GM10248 (cell line): ENCODE results near the gene ETF1.
"Not testable (repeated sequence)": the region's sequence is repeated elsewhere in the genome, so short reads cannot be mapped to it uniquely, and the experiment has no call there.

Source experiments
- CTCF ChIA-PET: fragments of 300-600 bp; sonication (Branson Sonifier 250); formaldehyde crosslinking; extraction: SDS; loops from one replicate; lab custom pipeline; 2021; ENCODE audit warnings: antibody characterized with exemption; lab: Yijun Ruan, JAX
- POLR2A ChIA-PET: fragments of 350-650 bp; sonication (Branson Sonifier 250); formaldehyde crosslinking; extraction: SDS; loops from one replicate; lab custom pipeline; 2020; ENCODE audit warnings: antibody characterized with exemption; lab: Yijun Ruan, JAX
- DNase-seq: peaks from one replicate; pipeline ENCODE4 v3.0.0; 2012; ENCODE audit errors: extremely low spot score
- TF ChIP-seq, protein P1 (sequence below): IDR thresholded peaks from 2 replicates; pipeline ENCODE4 v1.5.1; 2012; ENCODE audit warnings: mild to moderate bottlenecking, low read depth; ENCODE audit errors: extremely low read depth, missing control alignments, control extremely low read depth

ETF1 gene

DNA sequence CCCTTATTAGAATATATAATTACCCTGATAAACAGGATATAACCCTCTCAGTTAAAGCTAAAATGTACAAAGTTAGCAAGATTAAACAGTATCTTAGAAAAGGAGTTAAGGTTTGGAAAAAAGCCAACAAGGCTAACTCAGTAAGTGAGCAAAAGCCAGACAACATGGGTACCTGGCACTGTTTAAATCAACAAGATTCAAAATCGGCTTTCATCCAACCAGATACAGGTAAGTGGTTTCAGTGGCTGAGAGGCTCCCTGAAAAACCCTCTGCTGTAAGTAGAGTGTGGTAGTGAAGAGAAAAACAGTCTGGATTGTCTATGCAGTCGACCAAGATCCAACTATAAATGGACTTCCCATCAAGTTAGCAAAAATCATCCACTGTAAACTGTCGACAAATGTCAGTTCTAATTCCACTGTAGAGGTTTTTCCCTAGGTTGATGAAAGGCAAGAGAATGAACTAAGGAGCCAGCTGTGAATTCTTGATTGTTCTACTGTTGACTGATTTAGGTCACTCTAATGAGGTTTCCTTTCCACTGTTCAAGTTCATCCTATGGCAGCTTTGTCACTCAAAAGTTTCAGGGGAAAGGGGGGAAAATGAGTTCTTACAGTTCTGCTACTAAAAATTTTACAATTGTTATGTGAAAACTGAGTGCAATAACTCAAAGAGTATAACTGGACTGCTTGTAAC is 27.3 kb downstream of the ETF1 start:
- POLR2A ChIA-PET = no interaction called here
- CTCF ChIA-PET = interaction anchor here (1.3 to 7.6 kb wide), 4 partner anchors 10 to 164 kb away, joined by 3 to 53 read pairs (median 6); no protein-coding TSS in a partner anchor
- DNase-seq = no peak

DNA sequence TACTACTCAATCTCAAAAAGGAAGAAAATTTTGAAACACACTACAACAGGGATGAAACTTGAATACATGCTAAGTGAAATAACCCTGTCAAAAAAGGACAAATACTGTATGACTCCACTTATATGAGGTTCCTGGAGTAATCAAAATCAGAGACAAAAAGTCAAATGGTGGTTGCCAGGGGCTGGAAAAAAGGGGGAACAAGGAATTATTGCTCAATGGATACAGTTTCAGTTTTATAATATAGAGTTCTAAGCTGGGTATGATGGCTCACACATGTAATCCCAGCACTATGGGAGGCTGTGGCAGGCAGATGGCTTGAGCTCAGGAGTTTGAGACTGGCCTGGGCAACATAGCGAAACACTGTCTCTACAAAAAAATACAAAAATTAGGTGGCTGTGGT is 29.0 kb downstream of the ETF1 start:
- TF ChIP-seq, protein P1, sequence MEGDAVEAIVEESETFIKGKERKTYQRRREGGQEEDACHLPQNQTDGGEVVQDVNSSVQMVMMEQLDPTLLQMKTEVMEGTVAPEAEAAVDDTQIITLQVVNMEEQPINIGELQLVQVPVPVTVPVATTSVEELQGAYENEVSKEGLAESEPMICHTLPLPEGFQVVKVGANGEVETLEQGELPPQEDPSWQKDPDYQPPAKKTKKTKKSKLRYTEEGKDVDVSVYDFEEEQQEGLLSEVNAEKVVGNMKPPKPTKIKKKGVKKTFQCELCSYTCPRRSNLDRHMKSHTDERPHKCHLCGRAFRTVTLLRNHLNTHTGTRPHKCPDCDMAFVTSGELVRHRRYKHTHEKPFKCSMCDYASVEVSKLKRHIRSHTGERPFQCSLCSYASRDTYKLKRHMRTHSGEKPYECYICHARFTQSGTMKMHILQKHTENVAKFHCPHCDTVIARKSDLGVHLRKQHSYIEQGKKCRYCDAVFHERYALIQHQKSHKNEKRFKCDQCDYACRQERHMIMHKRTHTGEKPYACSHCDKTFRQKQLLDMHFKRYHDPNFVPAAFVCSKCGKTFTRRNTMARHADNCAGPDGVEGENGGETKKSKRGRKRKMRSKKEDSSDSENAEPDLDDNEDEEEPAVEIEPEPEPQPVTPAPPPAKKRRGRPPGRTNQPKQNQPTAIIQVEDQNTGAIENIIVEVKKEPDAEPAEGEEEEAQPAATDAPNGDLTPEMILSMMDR = no peak
- CTCF ChIA-PET = interaction anchor here (0.8 to 7.6 kb wide), 6 partner anchors 10 to 64 kb away, joined by 3 to 53 read pairs (median 3); no protein-coding TSS in a partner anchor
- POLR2A ChIA-PET = no interaction called here
- no peak for DNase-seq

More for the DNA sequence above, 27.3 kb downstream of the ETF1 start:
- TF ChIP-seq, protein P1 = no peak

- POLR2A ChIA-PET = no interaction called here
- no peak for DNase-seq
- CTCF ChIA-PET = interaction anchor here (0.9 to 1.1 kb wide), 5 partner anchors 12 to 157 kb away, joined by 3 to 8 read pairs (median 3); partner anchors contain the start of gene KDM3B
- TF ChIP-seq, protein P1 = no peak
Observed at GRCh38 chr5:138508958-138509357, 34.1 kb downstream of the ETF1 start.

DNA sequence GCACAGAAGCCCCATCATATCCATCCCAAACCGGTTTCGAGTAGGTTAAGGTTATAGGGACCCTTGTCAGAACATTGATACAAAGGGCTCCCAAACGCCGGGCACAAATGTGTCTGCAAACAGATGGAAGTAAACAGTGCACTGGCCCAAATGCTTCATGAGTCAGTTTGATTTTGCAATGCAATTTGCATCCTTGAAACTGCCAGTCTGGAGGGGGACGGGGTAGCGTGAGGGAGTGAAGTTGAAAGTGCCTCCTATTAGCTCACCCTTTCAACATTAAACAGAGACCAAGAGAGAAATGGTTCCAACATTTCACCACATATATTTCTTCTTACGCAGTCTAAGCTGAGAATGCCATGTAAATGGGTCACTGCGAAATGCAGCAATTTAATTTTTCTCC is 35.6 kb downstream of the ETF1 start:
- DNase-seq, CTCF ChIA-PET, POLR2A ChIA-PET: not testable (repeated sequence)

DNA sequence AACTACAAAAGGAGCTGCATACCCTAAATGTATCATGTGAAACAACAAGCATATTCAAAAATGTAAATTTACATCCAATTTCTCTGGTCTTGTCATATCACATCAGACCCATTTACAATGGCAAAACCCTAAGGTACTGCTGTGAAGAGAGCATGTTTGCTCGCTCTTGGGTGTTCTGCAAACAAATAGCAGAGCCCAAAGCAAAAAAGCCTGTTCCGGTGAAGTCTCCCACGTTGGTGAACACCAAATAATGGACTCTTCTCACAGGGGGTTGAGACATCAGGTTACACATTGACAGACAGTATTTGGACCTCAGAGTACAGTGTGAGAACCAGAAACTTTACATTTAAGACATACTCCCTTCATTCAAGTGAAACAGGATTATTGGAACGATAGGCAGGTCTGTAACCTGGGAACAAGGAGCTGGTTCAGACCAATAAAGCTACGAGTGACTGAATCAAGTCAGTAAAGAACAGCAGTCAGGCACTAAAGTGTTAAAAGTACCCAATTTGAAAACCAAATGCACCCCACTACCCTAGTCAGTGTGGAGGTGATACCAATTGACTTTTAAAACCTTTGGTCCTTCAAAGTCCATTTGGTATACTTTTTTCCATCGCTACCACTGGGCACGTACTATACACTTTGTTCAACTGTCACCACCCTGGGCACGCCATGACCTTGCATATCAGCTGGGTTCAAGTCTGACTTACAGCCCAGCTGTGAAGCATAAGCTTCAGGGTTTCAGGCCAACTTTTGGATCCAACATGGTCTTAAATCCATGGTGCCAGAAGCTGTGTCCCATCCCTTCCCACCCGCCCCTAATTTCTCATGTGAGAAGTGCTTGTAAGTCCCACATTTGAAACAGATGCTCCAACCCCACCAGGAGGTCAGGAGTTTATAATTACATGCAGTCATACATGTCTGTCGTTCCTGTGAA is 36.4 kb downstream of the ETF1 start:
- DNase-seq = no peak
- ChIA-PET CTCF (interaction anchor here (1.3 kb wide), 1 partner anchor 91 kb away, joined by 3 read pairs; no protein-coding TSS in a partner anchor), POLR2A (no interaction called here)
- TF ChIP-seq, protein P1 = no peak

DNA sequence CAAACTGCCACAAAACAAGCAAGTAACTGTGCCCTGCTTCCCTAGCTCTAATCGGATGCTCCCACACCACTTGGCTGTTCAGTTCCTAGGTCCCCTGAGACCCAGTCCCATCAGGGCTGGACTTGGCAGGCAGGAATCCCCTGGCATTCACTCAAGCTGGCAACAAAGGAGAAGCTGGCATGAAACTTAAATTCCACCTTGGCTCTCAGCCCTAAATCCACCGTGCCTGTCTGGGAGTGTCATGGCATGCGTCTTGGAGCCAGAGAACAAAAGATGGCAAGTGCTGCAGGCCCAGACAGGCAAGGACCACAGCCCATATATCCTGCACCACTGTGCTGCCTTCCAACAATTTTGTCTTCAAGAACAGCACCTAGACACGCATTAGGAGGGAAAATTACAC is 38.2 kb downstream of the ETF1 start:
- CTCF ChIA-PET = interaction anchor here (0.6 to 4.9 kb wide), 22 partner anchors 8 to 758 kb away, joined by 3 to 115 read pairs (median 8); partner anchors contain the start of genes EGR1 and KDM3B

More for the DNA sequence above, 38.2 kb downstream of the ETF1 start:
- no peak for DNase-seq
- POLR2A ChIA-PET = interaction anchor here (1.1 kb wide), 1 partner anchor 39 kb away, joined by 5 read pairs; the partner anchor contains the start of gene ETF1
- TF ChIP-seq, protein P1 = no peak
